ENCODE data around the gene CCNL2.

CCNL2 gene

GRCh38 chr1:1356166-1356795 lies 42.9 kb downstream of the CCNL2 start:
- DNase-seq (ENCODE audit: low read depth in 2 of 2): no peak

GRCh38 chr1:1355416-1355815 lies 43.7 kb downstream of the CCNL2 start:
- no peak for DNase-seq (ENCODE audit: low read depth in 2 of 2)

- DNase-seq (ENCODE audit: low read depth in 2 of 2): no peak
Observed at GRCh38 chr1:1354271-1355247, 44.6 kb downstream of the CCNL2 start.

- DNase-seq (ENCODE audit: low read depth in 2 of 2): no peak
Observed at GRCh38 chr1:1353389-1354151, 45.6 kb downstream of the CCNL2 start.

GRCh38 chr1:1352786-1353388 lies 46.2 kb downstream of the CCNL2 start:
- no peak for DNase-seq (ENCODE audit: low read depth in 2 of 2)

- no peak for DNase-seq (ENCODE audit: low read depth in 2 of 2)
Observed at GRCh38 chr1:1351511-1352427, 47.4 kb downstream of the CCNL2 start.

- peak; percentile 24 to 45 for DNase-seq (ENCODE audit: low read depth in 2 of 2)
Observed at GRCh38 chr1:1349256-1350012, 49.7 kb downstream of the CCNL2 start, which contains the start of gene DVL1. TSS of gene DVL1 (minus strand) at chr1:1349418. CDS start at chr1:1349065, 353 bp downstream.

GRCh38 chr1:1348420-1349255 lies 50.5 kb downstream of the CCNL2 start:
- DNase-seq (ENCODE audit: low read depth in 2 of 2): no peak

GRCh38 chr1:1347663-1348419 lies 51.3 kb downstream of the CCNL2 start:
- no peak for DNase-seq (ENCODE audit: low read depth in 2 of 2)

GRCh38 chr1:1347026-1347595 lies 52.0 kb downstream of the CCNL2 start:
- DNase-seq (ENCODE audit: low read depth in 2 of 2): no peak

GRCh38 chr1:1346501-1346890 lies 52.6 kb downstream of the CCNL2 start:
- DNase-seq (ENCODE audit: low read depth in 2 of 2): no peak

- DNase-seq (ENCODE audit: low read depth in 2 of 2): no peak
Observed at GRCh38 chr1:1345860-1346500, 53.2 kb downstream of the CCNL2 start.

GRCh38 chr1:1345384-1345783 lies 53.8 kb downstream of the CCNL2 start:
- DNase-seq (ENCODE audit: low read depth in 2 of 2): no peak

GRCh38 chr1:1344655-1345361 lies 54.3 kb downstream of the CCNL2 start:
- peak; percentile 27 to 38 for DNase-seq (ENCODE audit: low read depth in 2 of 2)

- DNase-seq (ENCODE audit: low read depth in 2 of 2): no peak
Observed at GRCh38 chr1:1343811-1344421, 55.2 kb downstream of the CCNL2 start.

GRCh38 chr1:1342584-1343115 lies 56.5 kb downstream of the CCNL2 start:
- DNase-seq (ENCODE audit: low read depth in 2 of 2): no peak
